SW 1271 (cell line): ENCODE data around the gene MAST3.

ENCODE experiments used
- DNase-seq, 2 experiments: peaks; one replicate each; lab custom pipeline; 2025; lab: John Stamatoyannopoulos, UW

Gene MAST3

DNA sequence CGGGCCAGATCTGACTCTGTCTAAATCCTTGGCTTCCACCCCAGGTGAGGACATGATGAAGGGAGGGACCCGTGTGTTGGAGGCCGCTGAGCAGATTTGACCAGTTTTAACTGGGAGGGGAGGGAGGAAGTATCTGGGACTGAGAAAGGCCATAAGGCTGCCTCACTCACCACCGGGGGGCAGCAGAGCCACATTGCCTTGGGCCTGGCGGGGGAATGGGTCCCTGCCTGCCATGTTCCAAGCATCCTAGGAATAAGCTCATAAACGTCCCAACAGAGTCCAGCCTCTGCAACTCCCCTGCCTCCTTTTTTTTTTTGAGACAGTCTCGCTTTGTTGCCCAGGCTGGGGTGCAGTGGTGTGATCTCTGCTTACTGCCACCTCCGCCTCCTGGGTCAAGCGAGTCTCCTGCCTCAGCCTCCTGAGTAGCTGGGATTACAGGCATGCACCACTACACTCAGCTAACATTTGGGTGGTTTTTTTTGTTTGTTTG is 15.5 kb downstream of the MAST3 start:
- peak; percentile 47 to 63 for DNase-seq

- DNase-seq: no peak
Measured at GRCh38 chr19:18113827-18114226, 16.2 kb downstream of the MAST3 start.

GRCh38 chr19:18114483-18114882 is 16.9 kb downstream of the MAST3 start:
- no peak for DNase-seq

GRCh38 chr19:18117364-18117691 is 19.8 kb downstream of the MAST3 start:
- no peak for DNase-seq

- DNase-seq: peak; percentile 46 to 67
Measured at GRCh38 chr19:18117692-18118378, 20.3 kb downstream of the MAST3 start.

- DNase-seq: no peak
Measured at GRCh38 chr19:18118420-18119012, 20.9 kb downstream of the MAST3 start.

DNA sequence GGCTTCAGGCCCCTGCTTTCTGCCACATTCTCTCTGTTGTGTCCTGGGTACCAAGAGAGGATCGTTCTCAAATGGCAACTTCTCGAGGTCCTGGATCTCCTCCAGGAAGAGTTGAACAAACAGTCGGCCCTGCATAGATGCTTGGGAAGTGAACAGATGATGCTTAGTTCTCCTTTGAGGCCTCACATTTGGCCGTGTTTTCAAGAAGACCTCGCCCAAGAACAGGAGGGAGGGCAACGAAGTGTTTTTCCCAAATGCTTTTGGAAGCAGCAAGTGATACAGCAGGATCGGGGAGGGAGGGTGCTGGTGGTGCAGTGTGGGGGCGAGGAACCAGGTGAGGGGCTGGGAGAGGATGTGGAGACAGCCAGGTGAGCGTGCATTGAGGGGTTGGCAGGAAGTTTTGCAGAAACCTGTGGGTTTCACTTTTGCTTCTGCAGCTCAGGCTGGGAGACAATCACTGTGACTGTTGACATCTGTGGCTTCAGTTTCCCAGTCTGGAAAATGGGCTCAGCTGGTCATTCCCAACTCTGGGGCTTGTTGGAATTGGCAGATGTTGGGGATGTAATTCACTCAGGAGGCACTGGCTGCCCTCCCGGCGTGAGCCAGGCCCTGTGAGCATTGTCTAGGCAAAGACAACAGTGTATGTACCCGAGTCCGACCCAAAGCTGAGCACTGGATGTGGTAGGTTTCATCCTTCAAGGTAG is 21.6 kb downstream of the MAST3 start:
- no peak for DNase-seq

- DNase-seq: no peak
Measured at GRCh38 chr19:18119717-18120105, 22.1 kb downstream of the MAST3 start.

- no peak for DNase-seq
Measured at GRCh38 chr19:18120127-18120526, 22.5 kb downstream of the MAST3 start.

DNA sequence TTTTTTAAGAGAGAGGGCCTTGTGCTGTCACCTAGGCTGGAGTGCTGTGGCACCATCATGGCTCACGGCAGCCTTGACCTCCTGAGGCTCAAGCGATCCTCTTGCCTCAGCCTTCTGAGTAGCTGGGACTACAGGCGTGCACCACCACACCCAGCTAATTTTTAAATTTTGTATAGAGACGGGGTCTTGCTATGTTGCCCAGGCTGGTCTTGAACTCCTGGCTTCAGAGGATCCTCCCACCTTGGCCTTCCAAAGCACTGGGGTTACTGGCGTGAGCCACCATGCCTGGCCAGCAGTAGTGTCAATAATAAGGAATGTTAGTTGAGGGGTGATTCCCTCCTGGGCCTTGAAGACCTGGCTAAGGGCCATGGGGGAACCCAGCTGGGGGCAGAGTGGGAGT is 23.6 kb downstream of the MAST3 start:
- no peak for DNase-seq

- DNase-seq: no peak
Measured at GRCh38 chr19:18122424-18122823, 24.8 kb downstream of the MAST3 start.

GRCh38 chr19:18122860-18123795 is 25.6 kb downstream of the MAST3 start:
- no peak for DNase-seq

DNA sequence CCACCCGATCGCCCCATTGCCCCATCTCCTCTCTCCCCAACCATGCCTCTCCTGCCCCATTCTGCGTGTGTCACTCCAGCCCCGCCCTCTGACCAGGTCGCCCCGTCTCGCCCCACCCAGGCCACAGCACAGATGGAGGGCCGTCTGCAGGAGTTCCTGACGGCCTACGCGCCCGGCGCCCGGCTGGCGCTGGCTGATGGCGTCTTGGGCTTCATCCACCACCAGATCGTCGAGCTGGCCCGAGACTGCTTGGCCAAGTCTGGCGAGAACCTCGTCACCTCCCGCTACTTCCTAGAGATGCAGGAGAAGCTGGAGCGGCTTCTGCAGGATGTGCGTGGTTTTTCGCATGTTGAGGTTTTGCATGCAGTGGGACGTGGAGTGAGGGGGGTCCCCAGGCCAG is 26.2 kb downstream of the MAST3 start:
- DNase-seq: no peak

DNA sequence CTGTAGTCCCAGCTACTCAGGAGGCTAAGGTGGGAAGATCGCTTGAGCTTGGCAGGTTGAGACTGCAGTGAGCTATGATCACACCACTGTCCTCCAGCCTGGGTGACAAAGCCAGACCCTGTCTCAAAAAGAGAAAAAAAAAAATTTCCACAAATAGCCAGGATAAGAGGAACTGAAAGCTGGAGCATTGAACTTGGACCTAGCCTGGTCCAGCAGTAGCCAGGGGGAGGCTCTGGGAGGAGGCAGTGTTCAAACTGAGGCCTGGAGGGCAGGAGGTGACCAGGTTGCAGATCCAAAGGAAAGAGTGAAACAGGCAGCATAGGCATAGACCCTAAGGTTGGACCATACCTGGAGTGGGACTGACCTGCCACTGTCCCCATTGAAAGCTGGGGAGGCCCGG is 28.5 kb downstream of the MAST3 start:
- no peak for DNase-seq

- peak in 1 of 2 experiments; percentile 20 for DNase-seq
Measured at GRCh38 chr19:18128044-18128443, 30.5 kb downstream of the MAST3 start.

DNA sequence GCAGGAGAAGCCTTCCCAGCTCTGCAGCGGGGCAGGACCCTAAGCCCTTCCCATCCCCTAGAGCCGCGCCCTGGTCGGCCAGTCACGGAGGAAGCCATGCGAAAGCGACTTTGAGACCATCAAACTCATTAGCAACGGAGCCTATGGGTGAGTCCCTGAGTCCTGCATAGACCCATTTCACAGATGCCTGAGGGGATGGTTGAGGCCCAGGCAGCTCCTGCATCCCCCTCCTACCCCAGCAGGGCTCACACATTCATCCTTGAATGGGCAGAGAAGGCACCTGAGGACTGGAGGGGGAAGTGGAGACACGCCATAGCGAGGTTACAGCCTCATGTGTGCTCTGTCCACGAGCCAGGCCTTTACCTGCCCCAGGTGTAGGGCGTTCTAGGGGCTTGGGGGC is 31.2 kb downstream of the MAST3 start:
- no peak for DNase-seq

DNA sequence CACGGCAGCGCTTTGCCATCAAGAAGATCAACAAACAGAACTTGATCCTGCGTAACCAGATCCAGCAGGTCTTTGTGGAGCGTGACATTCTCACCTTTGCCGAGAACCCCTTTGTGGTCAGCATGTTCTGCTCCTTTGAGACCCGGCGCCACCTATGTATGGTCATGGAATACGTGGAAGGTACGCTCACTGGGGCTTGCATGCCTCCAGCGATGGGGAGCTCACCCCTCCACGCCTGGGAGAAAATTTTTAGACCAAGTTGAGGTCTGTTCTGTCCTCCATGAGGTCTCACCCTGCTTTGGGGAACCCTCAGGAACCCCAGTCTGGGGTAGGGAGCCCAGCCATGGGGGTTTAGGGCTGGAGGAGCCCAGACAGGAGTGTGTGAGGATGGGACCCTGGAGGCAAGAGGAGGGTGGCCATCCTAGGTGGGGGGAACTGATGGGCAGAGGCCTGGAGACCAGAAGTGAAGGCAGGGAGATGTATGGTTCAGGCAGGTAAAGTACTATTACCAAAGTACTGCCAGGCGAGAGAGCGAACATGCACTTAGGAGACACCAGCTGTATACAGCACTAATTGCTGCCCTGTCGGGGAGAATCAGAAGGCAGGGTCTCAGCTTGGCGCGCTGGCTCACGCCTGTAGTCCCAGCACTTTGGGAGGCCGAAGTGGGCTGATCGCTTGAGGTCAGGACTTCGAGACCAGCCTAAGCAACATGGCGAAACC is 33.1 kb downstream of the MAST3 start:
- DNase-seq: no peak

DNA sequence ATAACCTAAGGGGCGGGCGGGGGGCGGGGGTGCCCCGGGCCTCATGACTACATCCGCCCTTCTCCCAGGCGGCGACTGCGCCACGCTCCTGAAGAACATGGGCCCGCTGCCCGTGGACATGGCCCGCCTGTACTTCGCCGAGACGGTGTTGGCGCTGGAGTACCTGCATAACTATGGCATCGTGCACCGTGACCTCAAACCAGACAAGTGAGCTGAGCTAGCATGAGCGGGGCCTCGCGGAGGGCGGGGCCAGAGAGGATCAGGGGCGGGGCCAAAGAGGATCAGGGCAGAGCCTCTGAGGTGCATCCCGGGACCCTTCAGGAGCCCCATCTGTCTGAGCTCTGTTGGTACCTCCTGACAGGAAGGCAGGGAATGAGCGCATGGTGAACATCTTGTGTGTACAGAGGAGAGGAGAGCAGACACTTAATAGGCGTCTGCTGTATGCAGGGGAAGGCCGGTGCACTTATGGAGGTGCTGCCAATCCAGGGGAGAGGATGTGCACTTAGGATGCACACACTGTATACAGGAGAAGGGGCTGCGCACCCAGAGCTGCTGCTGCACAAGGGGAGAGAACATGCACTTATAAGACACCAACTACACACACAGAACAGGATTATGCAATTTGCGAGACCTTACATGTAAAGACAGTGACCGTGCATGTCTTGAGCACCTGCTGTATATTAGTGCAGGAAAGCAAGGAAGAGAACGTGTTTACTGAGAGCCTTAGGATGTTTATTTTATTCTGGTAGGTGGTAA is 34.4 kb downstream of the MAST3 start:
- peak in 1 of 2 experiments; percentile 12 for DNase-seq

GRCh38 chr19:18135712-18136584 is 38.4 kb downstream of the MAST3 start:
- no peak for DNase-seq

DNA sequence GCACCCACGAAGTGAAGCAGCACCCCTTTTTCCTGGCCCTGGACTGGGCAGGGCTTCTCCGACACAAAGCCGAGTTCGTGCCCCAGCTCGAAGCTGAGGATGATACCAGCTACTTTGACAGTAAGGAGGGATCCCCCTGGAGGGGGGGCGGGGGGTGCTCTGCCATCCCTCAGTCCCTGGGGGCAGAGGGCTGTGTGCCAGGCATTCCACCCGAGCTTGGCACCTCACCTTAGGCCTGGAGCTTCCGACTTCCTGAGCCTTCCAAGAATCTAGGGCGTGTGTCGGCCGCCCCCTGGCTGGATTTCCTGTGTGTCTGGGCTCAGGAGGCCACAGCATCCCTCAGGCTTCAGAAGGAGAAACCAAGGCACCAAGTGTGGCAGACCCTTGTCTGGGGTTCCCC is 39.7 kb downstream of the MAST3 start:
- DNase-seq: no peak
